Astrocyte of the hippocampus (primary cell): Measurements from ENCODE around the gene CHD1L.
A peak's percentile ranks its signal among the peaks of the same experiment; 100 is the strongest.
"Not testable (repeated sequence)": the region's sequence is repeated elsewhere in the genome, so short reads cannot be mapped to it uniquely, and the experiment has no call there.

Source experiments
- DNase-seq: peaks from one replicate; pipeline ENCODE4 v3.0.0; 2011; ENCODE audit warnings: low read depth, low spot score

The CHD1L gene

DNA sequence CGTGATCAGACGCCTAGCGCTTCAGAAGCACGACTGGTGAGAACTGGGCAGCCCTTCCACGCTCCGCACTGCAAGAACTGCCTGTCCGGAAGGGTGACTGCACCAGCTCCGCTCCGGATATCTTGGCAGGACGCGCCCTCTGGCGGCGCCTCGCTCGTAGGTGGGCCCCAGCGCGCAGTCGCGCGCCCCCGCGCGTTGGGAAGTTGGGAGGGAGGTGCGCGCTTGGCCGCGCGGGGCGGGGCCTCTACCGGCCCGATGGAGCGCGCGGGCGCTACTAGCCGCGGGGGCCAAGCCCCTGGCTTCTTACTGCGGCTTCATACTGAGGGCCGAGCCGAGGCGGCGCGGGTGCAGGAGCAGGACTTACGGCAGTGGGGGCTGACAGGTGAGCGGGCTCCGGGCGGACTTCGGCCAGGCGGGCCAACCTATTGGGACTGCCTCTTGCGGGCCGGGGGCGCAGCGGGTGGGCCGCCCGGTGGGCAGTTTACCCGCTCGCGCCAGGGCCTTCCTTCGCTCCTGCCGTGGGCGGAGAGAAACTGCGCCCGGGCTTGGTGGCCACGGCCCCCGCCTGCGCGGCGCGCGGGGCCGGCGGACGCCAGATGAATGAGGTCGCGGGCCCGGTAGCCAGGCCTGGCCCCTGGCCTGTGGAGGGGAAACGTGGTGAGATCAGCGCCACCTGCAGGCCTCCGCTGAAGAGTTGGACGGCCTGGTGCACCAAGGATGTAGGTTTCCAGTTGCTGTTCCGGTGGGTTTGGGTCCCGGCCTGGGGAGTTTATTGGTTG, at the start of gene CHD1L:
TSS of gene CHD1L (plus strand) at position 236 of the 779 bp plus-strand sequence. CDS start at position 256, 20 bp downstream.
- DNase-seq: peak; percentile 99

DNA sequence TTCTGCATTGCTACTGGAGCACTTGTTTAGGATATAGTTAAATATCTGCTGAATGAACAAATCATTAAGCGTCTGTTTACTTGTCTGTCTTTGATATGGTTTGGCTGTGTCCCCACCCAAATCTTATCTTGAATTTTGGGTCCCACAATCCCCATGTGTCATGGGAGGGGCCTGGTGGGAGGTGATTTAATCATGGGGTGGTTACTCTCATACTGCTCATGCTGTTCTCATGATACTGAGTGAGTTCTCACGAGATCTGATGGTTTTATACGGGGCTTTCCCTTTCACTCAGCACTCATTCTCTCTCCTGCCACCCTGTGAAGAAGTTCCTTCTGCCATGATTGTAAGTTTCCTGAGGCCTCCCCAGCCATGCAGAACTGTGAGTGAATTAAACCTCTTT, 45.2 kb upstream of the CHD1L start:
- DNase-seq: not testable (repeated sequence)

DNA sequence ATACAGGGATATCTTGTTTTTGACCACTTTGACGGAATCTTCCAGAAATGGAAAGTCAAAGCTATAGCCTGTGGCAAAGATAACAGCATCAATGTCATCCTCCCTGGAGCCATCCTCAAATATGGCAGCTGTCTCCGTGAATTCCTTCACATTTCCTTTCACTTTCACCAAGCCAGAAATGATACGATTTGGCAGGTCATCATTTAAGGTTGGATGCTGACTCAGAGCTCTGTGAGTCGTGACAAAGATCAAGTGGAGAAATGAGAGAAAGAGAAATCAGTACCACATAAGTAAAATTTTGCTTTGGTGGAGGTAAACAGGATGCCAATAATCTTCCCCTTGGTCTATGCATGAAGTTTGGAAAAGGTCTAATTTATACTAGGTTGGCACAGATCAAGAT, 41.2 kb upstream of the CHD1L start:
- no peak for DNase-seq

DNA sequence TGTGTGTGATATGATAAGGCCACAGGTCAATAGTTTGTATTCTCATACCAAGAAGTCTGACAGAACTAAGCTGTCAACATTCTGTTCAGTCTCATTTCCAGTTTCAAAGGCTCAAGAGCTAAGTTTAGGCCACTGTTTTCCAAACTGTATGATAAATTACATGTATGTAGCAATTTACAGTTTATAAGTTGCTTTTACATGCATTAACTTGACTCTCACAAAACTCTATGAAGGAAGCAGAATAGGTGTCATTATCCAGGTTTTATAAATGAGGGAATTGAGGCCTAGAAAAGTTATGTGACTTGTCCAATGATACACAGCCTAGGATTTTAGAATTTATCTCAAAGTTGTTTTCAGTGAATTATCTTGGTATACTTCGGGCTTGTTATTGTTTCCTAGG, 40.7 kb upstream of the CHD1L start:
- DNase-seq: no peak

DNA sequence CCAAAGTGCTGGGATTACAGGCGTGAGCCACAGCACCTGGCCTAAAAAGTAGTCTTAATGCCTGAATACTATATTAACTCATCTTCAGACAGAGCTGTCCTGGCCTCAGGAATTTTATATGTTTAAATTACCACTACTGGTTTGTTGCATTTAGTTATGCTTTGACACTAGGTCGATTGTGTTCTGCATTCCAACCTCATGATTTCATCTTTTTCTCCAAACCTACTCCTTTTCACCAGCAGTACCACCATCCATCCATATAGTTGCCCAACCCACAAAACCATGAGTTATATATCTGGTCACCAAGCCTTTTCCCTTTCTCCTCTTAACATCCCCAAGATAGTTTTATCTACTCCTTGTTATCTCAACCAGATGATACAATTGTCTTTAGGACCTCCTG, 39.9 kb upstream of the CHD1L start:
- DNase-seq: no peak

DNA sequence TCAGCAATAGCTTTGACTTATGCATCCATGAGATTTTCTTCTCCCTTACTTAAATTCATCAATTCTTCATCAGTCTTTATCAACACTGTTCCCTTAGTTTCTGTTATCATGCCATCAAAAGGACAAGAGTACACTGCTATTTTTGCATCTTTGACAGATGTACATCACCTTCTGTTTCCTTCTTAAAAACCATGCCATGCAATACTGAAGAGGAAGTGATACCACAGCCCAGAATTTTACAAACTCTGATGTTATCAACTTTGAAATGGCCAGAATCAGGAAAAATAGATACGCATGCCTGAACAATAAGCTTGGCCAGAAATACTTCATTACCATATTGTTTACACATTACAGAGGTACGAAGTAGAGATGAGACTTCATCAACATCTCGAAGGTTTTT, 38.4 kb upstream of the CHD1L start:
- DNase-seq: no peak

DNA sequence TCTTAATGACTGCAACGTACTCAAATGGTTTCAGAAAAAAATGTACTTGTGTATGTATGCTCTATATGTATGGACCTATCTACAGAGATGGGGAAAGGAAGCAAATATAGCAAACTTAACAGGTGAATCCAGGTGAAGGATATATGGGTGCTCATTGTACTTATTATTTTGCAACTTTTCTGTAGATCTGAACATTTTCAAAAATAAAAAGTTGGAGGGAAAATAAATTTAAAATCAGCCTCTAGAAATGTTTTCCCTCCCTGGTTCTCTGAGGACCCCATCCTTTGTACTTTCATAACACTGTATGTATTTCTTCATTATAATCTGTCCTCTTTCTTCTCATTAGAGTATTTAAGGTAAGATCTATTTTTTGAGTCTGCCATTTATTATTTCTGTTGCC, 35.3 kb upstream of the CHD1L start:
- no peak for DNase-seq

DNA sequence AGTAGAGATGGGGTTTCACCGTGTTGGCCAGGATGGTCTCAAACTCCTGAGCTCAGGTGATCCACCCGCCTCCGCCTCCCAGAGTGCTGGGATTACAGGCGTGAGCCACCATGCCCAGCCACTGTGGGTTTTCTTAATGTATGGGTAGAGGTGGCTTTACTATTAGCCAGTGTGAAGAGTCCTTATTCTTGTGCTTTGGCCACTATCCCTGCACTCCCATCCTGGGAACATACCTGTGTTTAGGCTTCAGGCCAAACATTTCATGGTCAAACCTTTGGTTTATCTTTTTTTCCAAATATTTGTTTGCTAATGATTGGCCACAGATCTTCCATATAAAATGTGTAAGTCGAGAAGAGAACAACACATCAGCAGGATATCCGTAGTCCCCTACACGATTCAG, 33.9 kb upstream of the CHD1L start:
- no peak for DNase-seq

DNA sequence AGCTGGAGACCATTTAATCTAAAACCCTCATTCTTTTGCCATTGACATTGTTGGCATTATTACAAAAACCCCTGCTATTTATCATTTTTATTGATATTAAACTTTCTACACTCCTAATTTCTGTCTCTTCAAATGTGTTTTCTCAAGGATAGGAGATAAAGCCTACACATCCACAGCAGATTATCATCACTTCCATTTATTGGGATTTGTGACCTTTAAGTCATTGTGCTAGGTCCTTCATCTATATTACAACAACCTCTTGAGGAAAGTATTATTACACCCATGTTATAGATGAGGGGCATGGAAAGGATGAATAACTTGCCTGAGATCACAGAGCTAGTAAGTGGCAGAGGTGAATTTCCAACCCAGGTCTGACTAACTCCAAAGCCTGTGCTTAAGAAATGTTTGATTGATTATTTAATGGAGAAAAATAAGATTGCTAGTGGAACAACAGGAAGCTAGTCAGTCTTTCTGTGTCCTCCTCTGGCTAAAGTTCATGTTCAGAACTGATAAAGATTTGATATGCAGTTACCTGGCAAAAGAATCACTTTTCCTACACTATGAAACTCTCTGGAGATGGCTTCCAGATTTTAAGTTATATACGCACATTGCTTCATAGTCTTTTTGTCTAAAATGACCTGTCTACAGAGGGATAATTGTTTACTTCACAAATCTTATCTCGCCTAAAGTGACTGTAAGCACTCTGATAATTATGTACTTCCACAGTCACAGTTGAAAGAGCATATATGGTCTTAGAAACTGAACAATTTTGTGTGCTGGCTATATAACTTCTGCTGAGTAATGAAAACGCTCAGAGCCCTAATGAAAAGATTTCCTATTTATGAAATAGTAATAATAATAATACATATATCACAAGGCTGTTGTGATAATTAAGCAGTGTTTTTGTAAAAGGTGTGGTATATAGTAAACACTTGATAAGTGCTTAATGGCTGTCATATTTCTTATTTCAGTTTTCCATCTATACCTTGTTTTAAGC, 32.4 kb upstream of the CHD1L start:
- DNase-seq: no peak

DNA sequence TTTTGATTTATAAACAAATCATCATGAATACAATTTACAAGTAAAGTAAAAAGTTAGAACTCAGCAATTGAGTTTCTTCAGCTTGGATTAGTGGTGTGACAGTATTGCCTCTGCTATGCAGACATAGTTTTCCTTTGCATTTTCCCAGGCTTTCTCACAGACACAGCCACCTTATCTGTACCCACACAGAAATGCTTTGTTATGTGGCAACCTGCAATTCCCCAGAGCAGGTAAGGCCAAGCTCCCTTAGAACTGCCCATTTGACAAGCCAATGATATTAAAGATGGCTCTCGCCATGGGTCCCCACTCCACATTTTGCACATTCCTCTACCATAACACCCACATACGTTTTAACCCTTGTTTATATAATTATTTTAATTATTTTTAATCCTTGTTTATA, 31.5 kb upstream of the CHD1L start:
- DNase-seq: no peak

DNA sequence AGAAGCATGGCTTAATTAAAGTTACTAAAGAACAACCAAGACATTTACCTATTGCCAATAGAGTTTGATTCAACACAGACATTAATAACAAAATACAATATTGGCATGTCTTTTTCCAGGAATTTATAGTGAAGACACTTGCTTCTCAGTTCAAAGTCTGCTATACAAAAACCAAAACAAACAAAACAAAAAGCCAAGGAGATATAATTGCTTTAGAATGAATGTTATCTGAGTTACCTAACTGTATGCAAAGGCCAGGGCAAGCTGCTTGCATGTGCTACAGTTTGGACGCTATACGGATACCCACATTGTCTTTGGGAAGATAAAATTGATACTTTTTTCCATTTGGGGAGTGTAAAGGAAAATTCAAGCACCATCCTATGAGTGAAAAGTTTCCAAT, 30.9 kb upstream of the CHD1L start:
- no peak for DNase-seq

DNA sequence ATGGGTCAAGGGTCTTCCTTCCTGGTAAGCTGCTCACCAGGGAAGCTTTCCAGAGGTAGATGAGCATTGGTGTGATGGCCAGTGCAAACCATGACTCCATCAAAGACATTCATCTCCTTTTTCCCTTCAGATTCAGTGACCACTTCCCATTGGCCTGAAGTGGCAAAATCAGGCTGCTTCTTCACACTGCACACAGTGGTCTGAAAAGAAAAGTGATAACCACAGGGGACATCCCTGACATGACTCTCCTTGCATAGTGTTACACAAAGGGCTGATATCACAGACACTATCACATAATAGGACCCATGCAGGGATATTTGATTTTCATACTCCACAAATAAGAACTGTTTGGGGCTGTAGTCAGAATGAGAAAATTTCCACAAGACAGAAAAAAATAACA, 29.2 kb upstream of the CHD1L start:
- no peak for DNase-seq

DNA sequence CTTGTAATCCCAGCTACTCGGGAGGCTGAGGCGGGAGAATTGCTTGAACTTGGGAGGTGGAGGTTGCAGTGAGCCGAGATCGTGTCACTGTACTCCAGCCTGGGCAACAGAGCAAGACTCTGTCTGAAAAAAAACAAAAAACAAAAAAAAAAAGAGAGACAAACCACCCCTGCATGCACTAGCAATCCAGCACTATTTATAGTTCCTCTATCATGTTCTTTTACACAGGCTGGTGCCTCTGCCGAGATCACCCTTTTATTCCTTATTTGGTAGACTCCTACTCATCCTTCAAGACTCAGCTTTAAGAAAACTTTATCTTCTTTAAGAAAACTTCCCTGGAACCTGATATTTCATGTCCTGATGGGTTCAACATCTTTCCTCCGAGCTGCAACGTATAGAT, 28.2 kb upstream of the CHD1L start:
- DNase-seq: no peak

DNA sequence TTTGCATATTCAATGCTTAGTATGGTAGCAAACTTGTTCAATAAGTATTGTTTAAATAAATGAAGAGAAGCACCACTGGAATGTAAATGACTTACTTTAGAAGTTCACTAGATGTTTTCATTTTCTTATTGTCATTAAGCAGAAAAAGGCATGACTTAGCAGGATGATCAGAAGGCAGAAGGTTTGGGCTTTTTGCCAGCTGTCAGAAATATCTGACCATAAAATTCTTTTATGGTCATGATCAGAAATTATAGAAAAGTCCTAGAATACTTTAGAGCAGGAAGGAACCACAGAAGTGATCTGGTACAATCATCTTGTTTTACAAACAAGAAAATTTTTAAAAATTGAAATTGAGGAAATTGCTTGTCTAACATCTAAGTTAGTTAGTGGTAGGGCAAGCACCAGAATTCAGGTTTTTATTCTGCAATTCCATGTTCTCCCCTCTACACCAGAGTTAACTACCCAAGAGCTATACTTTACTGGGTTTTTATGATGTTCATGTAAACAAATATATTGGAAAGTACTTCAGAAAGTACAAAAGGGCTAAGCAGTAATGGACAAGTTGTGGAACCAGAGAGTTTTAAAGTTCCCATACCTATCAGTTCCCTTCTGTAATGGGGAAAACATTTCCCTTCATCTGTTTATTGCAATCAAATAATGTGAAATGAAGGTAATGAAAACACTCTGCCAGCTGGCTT, 27.5 kb upstream of the CHD1L start:
- peak; percentile 9 for DNase-seq

DNA sequence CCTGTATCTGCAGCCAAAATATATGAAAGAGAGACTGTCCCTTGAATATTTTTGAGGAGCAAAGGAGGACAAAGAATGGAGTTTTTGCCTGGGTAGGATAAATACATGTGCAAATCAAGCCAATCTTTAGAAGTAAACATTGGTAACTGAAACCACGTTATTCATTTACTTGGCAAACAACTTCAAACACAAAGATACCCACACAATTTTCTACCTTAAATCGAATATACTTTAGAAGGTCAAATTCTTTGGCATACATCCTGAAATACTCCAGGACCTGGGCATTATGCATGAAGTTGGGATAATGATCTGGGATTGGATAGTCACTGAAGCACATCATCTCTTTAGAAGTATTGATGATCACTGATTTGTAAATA, 27.0 kb upstream of the CHD1L start:
- DNase-seq: no peak

DNA sequence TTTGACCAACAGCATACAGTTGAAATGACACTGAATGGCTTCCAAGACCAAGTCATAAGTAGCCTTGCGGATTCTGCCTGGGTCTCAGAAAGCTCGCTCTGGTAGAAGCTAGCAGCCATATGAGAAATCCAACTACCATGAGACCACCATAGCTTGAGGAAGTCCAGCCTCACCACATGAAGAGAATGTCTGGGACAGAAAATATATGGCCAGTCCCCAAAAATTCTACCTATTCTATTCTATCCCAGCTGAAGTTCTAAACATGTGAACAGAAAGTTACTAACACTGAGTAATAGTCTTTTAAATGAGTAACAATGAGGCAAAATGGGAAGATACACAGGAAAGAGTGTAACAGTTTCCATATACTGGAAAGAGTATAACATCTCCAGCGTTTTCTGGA, 26.4 kb upstream of the CHD1L start:
- DNase-seq: no peak

DNA sequence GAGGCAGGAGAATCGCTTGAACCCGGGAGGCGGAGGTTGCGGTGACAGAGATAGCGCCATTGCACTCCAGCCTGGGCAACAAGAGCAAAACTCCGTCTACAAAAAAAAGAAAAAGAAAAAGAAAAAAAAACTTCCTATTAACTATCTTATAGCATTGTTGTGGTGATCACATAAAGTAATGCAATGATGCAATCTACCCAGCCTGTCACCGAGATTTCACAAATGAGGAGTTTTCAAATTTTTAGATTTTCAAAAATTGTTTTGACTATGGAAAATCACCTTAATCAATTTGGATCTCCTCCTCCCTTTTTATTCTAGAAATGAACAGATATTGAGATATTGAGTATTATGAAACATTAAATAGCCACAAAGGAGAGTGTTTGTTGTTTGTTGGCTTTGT, 25.3 kb upstream of the CHD1L start:
- no peak for DNase-seq

DNA sequence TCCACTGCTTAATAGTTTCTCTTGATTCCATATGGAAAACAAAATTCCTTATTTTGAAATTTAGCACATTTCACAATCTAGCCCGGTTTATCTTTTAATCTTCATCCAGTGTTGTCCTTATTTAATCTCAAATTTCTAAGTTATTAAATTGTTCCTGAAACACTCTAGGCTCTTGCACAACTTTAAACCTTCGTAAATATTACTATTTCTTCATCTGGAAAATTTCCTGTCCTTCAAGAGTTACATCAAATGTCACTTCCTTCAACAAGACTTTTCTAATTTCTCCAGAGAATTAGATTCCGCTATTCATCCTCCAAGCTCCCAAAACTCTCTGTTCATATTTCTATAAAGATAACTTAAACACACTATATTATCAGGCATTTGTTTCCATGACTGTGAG, 23.9 kb upstream of the CHD1L start:
- no peak for DNase-seq

DNA sequence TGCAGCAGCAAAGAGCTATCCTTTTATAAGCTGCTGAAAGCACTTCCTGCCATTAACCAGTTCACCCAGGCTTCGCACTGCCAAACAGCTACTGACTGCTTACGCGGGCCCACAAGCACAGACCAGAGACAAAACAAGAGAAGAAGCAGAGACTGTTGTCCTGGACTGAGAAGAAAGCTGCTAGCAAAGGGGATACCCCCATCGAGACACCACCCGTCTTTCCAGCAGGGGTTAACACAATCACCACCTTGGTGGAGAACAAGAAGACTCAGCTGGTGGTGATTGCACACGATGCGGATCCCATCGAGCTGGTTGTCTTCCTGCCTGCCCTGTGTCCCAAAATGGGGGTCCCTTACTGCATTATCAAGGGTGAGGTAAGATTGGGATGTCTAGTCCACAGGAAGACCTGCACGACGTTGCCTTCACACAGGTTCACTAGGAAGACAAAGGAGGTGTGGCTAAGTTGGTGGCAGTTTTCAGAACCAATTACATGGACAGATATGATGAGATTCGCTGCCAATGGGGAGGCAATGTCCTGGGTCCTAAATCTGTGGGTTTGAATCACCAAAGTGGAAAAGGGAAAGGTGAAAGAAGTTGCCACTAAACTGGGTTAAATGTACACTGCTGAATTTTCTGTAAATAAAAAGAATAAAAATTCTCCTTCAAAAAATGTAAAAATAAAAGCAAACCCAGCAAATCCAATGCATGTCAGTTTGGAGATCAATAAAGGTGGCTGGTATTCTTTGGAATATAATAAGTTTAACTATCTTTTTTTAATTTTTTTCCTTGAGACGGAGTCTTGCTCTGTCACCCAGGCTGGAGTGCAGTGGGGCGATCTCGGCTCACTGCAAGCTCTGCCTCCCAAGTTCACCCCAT, 18.5 kb upstream of the CHD1L start:
- DNase-seq: no peak

DNA sequence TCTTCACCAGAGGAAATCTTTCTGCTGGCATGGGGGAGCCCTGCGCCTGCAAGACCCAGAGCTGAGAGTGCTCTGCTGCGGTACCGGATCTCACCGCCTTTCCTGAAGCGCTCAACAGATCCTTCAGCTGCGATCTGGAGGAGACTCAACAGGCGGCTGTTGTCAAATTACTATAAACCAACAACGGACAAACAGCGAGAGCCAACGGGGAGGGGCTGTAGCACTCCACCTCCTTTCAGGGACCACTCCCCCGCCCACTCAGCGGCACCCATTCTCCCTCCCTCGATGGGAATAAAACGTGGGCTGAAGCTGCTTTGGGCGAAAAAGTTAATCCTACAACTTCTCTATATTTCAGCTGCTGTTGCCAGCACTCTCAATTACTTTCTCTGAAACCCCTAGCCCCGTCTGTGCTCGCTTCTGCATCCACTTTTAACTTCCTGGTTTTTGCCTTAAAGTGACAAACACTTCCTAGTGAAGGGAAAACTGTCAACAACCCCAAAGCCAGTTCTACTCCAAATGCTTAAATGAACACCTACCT, 17.2 kb upstream of the CHD1L start, which contains the start of gene FMO5:
TSS of gene FMO5 (minus strand) at position 147 of the 538 bp plus-strand sequence. CDS start 310 bp downstream, outside the sequence.
- DNase-seq: peak; percentile 70

DNA sequence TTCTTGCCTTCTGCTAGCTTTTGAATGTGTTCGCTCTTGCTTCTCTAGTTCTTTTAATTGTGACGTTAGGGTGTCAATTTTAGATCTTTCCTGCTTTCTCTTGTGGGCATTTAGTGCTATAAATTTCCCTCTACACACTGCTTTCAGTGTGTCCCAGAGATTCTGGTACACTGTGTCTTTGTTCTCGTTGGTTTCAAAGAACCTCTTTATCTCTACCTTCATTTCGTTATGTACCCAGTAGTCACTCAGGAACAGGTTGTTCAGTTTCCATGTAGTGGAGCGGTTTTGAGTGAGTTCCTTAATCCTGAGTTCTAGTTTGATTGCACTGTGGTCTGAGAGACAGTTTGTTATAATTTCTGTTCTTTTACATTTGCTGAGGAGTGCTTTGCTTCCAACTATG, 11.5 kb upstream of the CHD1L start:
- not testable (repeated sequence) for DNase-seq
